GM21723 (cell line): ENCODE results near the gene UQCRH.
"Not testable (repeated sequence)": the region's sequence is repeated elsewhere in the genome, so short reads cannot be mapped to it uniquely, and the experiment has no call there.

ENCODE experiments used
- ATAC-seq: cut with Tn5 transposase; IDR thresholded peaks from one replicate; pipeline ENCODE4 v1.9.1; 2021; ENCODE audit warnings: mild to moderate bottlenecking, moderate library complexity; ENCODE audit not compliant: unreplicated experiment

UQCRH gene

DNA sequence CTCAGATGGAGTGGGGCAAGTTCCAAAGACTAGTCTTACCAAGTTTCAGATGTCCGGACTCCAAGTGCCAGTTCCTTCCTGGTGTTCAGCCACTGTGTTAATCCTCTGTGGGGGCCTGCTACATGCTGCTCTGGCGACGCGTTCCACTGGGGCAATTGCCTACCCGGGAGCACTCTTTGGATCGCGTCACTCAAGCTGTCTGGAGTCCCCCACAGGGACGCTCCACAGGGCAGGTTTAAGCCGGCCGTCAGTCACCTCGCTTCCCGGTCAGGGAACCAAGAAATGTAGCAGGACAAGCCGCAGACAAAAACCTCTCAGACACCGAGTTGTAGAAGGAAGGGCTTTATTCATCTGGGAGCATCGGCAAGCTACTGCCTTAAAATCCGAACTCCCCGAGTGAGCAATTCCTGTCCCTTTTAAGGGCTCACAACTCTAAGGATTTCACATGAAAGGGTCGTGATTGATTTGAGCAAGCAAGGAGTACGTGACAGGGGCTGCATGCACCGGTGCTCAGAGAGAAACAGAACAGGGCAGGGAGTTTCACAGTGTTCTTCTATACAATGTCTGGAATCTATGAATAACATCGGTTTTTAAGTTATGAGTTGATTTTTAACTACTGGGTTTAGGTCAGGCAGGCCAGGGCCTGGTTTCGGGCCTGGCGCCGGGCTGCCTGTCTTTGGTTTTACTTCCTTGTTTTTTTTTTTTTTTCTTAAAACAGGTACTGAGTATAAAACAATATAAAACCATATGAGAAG lies 28.5 kb downstream of the UQCRH start:
- peak; percentile 44 for ATAC-seq

GRCh38 chr1:46333300-46334029 lies 30.0 kb downstream of the UQCRH start:
- ATAC-seq = no peak

GRCh38 chr1:46334030-46334384 lies 30.5 kb downstream of the UQCRH start:
- ATAC-seq = no peak

DNA sequence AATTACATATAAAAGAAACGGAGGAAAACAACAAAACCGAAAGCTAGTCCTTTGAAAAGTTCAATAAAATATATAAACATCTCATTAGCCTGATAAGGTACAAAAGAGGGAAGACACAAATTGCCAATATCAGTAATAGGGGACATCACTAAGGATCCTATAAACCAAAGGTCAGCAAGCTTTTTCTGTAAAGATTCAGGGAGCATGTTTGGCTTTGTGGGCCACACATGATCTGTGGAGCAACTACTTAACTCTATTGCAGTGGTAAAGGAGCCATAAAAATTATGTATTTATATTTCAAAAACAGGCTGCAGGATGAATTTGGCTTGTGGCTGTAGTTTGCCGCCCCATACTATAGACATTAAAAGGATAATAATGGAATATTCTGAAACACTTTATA lies 31.6 kb downstream of the UQCRH start:
- ATAC-seq = no peak

- not testable (repeated sequence) for ATAC-seq
These were observed 33.9 kb downstream of the UQCRH start for GRCh38 chr1:46337409-46337808.

- peak; percentile 86 for ATAC-seq
These were observed 37.1 kb downstream of the UQCRH start, which contains the start of gene NSUN4 for GRCh38 chr1:46340404-46341221. NSUN4 (plus strand) TSS chr1:46340807; CDS start chr1:46340827, 20 bp downstream.

DNA sequence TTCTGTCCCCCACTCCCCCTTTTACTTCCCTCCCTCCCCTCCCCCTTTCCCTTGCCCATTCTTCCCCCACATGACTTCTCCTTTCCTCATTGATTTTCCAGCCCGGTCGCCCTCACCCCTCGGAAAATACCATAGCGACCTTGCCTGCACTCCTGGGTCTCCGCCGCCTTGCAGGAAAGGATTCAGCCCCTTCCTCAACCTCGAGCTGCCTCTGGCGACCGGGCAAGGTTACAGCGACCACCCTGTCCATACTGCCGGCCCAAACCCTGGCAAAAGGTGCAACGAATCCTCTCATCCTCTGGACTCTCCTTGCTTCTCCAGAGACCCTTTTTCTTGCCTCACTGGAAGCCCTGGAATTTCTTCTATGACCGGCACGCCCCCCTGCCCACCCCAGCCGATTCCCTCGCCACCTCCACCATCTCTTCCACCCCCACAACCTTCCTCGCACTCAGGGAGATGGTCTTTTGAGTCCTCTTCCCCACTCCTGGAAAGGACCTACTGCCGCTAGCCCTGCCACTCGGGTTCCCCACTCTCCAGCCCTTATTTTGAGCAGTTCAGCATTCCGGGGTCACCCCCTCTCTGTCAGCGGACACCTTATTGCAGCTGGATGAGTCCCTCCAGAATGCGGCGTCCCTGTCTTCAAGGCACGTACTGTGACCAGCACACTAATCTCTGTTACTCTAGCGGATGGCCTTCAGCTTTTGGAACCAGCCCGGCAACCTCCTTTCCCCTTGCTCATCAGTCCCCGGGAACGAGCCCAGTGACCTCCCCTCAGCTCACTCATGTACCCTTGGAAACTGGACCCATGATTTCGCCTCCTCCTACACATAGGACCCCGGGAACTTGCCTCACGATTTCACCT lies 38.0 kb downstream of the UQCRH start:
- ATAC-seq = no peak

GRCh38 chr1:46342084-46342656 lies 38.7 kb downstream of the UQCRH start:
- ATAC-seq = no peak

DNA sequence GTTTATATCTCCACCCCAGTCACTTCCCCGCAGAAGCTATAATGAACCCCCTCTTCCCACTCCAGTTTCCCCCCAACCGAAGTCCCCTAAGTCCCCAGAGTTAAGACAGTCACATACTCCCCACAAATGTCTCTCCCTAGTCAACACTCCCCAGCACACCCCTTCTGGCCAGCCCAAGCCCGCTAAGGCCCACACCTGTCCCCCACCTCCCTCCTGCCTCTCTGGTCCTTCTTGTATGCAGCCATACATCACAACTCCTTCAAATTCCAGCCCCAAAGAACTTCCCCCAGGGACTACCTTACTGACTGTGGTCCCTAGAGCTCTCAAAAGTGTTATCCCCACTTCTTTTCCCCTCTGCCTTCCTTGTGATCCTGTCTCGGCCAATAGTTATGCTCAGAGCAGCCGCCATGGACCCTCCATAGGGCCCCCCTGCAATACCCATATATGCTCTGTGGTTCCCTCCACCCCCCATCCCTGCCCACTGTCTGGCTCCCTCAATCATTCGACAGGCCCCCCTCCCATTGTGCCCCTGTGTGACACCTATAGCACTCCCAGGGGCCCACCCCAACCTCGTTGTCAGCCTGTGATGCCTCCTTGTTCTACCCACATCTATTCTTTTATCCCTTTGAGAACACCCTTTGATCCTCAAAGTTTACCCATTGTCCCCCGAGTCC lies 39.3 kb downstream of the UQCRH start:
- no peak for ATAC-seq

DNA sequence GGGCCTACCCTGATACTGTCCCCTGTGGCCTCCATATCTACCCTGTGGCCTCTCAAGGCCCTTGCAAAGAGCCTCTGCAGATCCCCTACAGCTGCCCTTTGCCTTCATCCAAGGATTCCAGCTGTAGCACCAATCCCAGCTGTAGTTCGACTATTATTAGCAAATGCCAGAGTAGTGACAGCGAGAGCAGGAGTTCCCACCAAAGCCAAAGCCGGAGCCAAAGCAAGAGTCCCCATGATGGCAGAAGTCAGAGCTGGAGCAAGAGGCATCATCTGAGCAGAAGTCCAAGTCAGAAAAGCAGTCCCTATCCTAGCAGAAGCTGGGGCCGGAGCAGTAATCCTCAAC lies 39.8 kb downstream of the UQCRH start:
- ATAC-seq = no peak

DNA sequence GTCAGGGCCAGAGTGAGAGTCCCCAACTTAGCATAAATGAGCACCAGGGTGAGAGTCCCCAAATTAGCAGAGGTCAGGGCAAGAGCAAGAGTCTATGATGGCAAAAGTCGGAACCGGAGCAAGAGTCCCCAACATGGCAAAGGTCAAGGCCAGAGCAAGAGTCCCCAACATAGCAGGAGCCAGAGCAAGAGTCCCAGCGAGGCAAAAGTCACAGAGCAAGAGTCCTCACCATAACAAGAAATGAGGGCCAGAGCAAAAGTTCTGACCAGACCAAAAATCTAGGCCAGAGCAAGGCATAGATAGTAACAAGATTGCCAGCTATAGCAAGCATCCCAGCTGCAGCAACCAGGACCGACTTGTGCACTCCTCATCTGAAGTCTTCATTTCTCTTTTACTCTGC lies 40.2 kb downstream of the UQCRH start:
- ATAC-seq = no peak

GRCh38 chr1:46344481-46344880 lies 41.0 kb downstream of the UQCRH start:
- no peak for ATAC-seq

GRCh38 chr1:46345281-46345680 lies 41.8 kb downstream of the UQCRH start:
- no peak for ATAC-seq

DNA sequence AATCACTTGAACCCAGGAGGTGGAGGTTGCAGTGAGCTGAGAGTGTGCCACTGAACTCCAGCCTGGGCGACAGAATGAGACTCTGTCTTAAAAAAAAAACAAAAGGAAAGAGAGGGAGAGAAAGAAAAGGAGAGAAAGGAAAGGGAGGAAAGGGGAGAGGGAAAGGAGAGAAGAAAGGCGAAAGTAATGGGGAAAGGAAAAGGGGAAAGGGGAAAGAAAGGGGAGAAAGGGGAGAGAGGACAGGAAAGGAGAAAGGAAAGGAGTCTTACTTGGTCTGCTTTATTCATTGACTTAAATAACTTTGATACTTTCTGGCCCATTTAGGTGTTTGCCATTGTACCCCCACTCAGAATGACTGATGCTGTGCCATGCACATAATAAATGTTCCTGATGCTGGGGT lies 48.9 kb downstream of the UQCRH start:
- ATAC-seq = no peak

GRCh38 chr1:46355920-46356319 lies 52.4 kb downstream of the UQCRH start:
- not testable (repeated sequence) for ATAC-seq

- ATAC-seq = no peak
These were observed 58.7 kb downstream of the UQCRH start for GRCh38 chr1:46362158-46362557.

DNA sequence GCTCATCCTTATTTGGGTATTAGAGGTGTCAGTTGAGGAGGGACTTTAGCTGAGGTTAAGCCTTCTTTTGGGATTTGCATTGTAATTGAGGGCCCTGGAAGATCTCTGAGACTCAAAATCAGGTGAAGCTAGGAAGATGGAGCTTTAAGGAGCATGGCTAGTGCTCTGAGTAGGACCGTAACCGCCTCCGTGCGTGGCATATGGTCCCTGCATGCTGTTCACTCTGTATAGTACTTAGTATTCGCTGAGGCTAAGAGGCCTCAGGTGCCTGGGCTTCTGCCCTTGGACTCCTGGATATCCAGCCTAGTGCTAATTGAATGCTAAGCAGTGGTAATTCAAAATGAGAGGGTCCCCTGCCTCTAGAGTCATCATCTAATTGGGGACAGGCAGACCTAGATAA lies 59.6 kb downstream of the UQCRH start:
- no peak for ATAC-seq

- no peak for ATAC-seq
These were observed 61.1 kb downstream of the UQCRH start for GRCh38 chr1:46364612-46365011.

GRCh38 chr1:46365796-46366195 lies 62.3 kb downstream of the UQCRH start:
- ATAC-seq = not testable (repeated sequence)
